A673 (cell line): Measurements from ENCODE around the gene XYLT1.

Experiments used
- EZH2 ChIP-seq: fragments of 200-600 bp; sonication (generic); IDR thresholded peaks from 2 replicates; pipeline ENCODE4 v1.6.1; 2017; ENCODE audit warnings: borderline replicate concordance, low read depth, mild to moderate bottlenecking, mixed read lengths, antibody characterized with exemption, low read length; ENCODE audit not compliant: poor library complexity, severe bottlenecking
- TF ChIP-seq, protein P1 (sequence below): fragments of 300-800, 200-600 bp; sonication (generic); conservative IDR thresholded peaks from 2 replicates; pipeline ENCODE4 v1.5.1; 2017; ENCODE audit warnings: low read depth, mild to moderate bottlenecking, antibody characterized with exemption, low read length, moderate library complexity, mixed read lengths

DNA sequence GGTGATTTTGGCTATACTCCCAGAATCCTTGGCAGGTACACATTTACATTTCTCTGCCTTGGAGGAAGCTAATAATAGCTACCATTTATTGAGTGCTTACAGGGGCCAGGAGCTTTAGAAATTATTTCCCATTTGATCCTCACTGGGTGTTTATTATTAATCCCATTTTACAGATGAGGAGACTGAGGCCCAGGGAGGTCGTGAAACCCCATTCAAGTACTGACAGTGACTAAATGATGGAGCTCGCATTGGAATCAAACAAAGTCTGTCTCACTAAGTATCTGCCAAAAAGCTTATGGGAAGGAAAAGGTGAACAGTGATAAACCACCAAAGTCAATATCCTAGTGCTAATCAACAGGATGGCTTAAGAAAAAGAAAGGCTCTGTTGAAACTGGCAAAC, 33.3 kb upstream of the XYLT1 start:
- TF ChIP-seq, protein P1, sequence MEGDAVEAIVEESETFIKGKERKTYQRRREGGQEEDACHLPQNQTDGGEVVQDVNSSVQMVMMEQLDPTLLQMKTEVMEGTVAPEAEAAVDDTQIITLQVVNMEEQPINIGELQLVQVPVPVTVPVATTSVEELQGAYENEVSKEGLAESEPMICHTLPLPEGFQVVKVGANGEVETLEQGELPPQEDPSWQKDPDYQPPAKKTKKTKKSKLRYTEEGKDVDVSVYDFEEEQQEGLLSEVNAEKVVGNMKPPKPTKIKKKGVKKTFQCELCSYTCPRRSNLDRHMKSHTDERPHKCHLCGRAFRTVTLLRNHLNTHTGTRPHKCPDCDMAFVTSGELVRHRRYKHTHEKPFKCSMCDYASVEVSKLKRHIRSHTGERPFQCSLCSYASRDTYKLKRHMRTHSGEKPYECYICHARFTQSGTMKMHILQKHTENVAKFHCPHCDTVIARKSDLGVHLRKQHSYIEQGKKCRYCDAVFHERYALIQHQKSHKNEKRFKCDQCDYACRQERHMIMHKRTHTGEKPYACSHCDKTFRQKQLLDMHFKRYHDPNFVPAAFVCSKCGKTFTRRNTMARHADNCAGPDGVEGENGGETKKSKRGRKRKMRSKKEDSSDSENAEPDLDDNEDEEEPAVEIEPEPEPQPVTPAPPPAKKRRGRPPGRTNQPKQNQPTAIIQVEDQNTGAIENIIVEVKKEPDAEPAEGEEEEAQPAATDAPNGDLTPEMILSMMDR = no peak
- no peak for TF ChIP-seq EZH2
